Ammon's horn (tissue), 1 donor: ENCODE data around the gene PPP2R5C.

ENCODE experiments used
- DNase-seq: peaks from one replicate; pipeline ENCODE4 v3.0.0-alpha.2; 2016; ENCODE audit warnings: low spot score

Gene PPP2R5C

GRCh38 chr14:101840649-101841369, 79.3 kb downstream of the PPP2R5C start:
- DNase-seq = no peak

- DNase-seq = no peak
Observed at GRCh38 chr14:101843038-101843437, 81.5 kb downstream of the PPP2R5C start.

GRCh38 chr14:101843665-101844064, 82.2 kb downstream of the PPP2R5C start:
- no peak for DNase-seq

DNA sequence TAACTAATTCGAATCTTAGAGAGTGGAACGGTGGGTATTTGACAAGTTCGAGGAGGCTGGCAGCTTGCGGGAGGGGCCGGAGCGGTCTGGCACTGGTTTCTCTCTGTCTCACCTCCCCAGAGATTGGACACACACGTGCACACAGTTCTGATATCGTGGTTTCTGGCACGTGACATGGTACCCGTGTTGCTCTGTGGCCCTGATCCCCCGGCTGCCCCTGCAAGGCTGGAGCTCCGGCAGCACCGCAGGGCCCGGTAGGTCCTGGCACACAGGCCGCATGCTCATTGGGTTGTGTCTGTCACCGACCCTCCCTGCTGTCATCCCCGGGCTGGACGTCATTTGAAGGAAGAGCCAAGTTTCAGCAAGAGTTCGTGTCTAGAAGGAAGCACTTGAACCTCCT, 82.7 kb downstream of the PPP2R5C start:
- DNase-seq = no peak

DNA sequence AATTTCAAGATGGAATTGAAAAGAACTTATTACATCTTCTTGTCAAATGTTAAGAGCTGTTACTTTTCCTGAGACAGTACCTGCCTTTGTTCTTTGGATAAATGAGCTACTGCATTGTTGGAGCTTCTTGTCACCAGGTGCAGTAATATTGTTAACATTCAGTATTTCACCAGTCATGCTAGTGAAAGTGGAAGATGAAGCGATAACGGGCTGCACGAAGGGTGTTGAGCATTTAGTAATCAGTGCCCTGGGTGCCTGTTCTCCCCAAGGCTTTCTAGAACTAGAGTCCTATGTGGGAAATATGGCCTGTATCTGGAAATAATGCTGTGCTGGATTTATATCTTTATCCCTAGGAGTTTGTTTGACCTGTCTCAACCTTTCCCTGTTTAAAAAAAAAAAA, 83.2 kb downstream of the PPP2R5C start:
- DNase-seq = no peak

DNA sequence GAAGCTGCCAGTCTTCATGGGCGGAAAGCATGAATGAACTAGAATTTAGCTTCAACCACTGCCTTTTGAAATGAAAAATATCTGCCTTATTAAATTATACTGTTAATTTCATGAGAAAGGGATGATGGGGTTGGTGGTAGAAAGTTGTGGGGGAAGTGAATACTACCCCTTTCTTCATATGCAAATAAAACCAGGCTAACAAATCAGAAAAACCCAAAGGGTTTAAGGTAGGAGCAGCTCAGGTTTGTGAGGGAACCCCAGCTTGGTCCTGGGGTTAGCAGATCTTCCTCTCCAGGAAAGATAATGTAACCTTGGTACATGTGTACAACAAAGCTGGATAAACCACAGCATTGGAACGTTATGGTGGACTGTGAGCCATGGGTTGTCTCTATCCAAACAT, 84.0 kb downstream of the PPP2R5C start:
- DNase-seq = no peak

GRCh38 chr14:101845896-101846295, 84.4 kb downstream of the PPP2R5C start:
- DNase-seq = no peak

DNA sequence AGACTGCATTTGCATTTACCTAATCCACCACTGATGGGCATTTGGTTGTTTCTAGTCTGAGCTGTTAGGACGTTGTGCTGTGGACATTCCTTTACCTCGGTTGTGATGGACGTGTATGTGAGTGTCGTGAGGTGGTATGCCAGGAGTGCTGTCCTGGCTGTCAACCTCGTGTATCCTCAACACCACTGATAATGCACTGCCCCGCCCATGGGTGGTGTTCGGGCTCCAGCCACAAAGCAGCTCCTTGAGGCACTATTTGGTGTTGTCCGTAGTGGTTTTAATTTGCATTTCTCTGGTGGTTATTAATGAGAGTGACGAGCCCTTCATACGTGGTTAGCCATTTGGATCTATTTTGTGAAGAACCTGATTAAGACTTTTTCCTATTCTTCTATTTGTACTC, 87.6 kb downstream of the PPP2R5C start:
- DNase-seq = no peak

GRCh38 chr14:101849640-101850039, 88.1 kb downstream of the PPP2R5C start:
- no peak for DNase-seq

DNA sequence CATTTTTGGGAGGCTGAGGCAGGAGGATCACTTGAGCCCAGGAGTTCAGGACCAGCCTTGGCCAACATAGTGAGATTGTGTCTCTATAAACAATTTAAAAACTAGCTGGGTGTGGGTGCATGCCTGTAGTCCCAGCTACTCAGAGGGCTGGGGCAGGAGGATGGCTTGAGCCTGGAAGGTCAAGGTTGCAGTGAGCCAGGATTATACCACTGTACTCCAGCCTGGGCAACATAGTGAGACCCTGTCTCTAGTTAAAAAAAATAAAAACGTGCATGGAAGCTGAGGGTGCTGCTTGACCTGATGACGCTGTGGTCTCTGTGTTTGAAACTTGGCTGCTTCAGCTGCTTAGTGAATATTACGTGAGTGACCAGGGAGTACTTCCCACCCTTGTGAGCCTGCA, 89.7 kb downstream of the PPP2R5C start:
- DNase-seq = no peak

DNA sequence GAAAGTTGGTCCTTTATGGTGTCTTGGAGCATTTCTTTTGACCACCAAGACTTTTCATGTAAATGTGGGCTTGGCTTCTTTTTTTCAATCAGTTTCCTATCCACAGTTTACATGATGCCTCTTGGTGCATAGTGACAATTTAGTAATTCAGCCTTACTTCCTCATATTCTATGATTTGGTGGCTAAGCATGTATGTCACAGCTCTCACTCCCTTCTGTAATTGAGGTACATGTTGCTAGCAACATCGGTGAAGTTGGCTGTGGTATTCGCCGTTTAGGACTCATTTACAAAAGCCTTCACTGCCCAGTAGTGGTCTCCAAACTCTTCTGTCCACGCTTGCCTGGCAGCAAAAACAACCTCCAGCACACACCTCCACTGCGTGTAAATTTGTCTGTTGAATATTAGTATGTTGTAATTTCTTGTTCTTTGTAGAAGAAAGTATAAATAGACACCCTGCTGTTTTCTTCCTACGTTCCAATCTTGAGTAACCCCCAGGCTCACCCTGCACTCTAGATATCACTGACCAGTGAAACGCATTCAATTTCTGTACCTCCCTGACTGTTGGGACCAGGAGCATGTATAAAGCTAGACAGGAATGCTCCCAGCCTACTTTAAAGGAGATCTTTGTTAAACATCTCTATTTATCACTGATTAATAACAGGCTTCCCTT, 90.4 kb downstream of the PPP2R5C start:
- DNase-seq = no peak

DNA sequence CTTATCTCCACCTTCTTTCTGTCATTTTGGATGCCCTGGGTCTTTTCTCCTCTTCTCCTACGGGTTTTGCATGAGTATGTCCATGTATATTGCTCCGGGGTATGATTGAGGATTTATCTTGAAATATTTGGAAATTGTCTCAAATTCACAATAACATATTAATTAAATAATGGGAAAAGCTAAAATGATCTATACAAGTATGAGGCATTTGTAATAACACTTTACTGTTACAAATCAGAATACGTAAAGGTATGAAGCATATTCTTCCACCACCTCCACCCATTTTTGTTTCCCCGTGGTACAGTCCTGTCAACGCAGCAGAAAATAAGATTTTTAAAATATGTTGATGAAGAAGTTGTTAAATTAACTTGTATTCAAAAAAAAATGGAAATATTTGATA, 91.3 kb downstream of the PPP2R5C start:
- DNase-seq = no peak

DNA sequence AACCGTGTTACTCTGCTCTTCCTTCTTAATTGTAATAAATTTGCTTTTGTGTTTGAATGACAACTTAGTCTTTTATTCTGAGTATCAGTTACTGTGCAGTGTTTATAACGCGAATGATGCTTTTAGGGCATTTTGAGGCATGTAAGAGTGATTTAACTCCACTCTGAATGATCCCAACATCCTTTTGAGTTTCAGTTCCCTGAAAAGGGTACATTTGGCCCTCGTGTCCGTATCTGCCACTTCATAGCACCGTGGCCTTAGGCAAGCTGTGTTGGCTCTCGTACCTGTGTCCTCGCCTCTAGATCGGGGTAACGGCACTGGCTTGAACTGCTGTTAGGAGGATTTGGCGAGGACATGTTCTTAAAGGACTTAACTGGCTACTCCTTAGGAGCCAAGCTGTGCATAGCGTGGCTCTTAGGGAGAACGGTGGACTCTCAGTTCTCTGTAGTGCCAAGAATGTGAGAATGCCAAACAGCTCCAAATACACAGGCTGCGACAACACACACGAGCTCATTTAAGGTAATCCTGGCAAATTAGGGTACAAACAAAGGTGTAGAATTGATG, 92.0 kb downstream of the PPP2R5C start:
- DNase-seq = no peak

- no peak for DNase-seq
Observed at GRCh38 chr14:101854366-101854765, 92.9 kb downstream of the PPP2R5C start.

- no peak for DNase-seq
Observed at GRCh38 chr14:101855958-101856357, 94.4 kb downstream of the PPP2R5C start.

DNA sequence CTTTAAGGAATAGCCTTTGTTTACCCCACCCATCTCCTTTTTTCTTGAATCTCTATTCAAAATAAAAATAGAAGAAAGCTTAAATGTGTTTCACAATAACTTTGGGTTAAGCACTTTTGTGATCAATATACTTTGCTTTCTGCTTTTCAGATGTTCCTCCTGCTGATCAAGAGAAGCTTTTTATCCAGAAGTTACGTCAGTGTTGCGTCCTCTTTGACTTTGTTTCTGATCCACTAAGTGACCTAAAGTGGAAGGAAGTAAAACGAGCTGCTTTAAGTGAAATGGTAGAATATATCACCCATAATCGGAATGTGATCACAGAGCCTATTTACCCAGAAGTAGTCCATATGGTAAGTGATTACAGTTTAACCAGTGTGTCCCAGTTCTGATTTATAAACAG, 95.0 kb downstream of the PPP2R5C start:
- no peak for DNase-seq

DNA sequence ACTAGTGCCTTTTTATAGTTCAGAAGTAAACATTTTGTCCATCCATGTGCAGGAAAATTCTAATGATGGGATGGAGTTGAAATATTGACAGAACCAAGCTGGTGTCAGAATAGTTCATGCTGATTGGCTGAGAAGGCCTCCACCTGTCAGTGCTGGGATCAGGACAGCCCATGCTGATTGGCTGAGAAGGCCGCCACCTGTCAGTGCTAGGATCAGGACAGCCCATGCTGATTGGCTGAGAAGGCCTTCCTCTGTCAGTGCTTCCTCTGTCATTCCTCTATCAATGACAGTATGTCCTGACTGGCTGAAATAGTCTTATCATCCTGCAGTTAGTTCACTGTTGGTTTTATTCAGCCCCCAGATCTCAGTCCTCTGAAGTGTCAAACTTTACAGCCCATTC, 95.7 kb downstream of the PPP2R5C start:
- no peak for DNase-seq

DNA sequence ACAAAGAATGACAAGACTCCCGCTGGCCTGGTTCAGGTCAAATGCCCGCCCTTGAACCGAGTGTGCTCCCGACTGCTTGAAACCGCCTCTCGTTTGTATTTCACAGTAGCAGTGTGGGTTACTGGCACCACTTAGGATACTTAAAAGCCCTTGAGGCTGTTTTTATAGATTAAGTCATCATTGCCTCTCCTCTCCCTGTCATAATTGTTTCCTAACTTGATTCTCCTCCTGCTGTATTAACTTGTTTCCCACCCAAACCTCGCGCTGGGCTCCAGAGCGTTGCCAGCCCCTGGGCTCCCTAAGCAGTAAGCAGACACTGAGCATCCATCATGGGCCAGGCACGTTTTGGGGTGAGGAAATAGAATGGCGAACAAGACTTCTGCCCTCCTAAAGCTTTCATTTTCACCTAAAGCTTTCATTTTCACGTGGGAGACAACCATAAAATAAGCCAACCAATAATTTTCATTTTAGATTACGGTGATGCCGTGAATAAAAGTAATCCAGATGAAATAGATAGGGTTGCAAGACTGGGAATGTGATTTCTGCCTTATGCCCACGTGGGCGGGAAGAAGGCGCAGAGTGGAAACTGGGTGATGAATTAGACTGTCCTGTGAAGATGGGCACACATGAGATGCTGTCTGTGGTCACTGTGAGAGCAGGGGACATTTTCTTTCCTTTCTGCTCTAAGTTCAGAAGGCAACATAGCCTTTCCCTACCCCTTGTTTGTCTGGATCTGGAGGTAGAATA, 97.5 kb downstream of the PPP2R5C start:
- DNase-seq = no peak

DNA sequence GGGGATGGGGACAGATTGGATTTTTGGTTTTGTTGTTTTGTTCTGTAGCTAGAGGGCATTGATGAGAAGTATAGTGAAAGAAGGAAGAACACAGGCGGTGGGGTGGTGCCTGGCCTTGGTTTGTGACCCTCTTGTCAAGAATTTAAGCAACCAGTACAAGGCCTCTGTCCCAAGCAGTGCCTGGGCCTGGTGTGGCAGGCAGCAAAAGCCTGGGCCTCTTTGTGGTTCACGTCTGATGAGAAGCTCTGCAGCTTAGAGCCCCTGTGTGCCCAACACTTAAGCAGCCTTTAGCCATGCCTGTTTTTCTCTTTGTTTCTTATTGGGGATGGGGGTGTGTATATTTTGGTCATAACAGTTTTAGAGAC, 98.0 kb downstream of the PPP2R5C start:
- DNase-seq = no peak

DNA sequence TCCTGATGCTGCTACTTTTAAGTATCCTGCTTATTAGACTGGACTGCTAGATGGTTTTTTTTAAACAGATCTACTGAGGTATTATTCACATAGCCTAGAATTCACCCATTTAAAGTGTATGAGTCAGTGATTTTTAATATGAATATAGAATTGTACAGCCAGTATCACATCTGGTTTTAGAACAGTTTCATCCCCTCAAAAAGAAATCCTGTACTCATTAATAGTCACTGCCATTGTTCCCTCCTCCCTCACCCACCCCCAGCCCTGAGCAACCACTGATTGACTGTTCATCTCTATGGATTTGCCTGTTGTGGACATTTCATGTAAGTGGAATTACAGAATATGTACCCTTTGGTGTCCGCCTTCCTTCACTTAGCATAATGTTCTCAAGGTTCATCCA, 98.4 kb downstream of the PPP2R5C start:
- DNase-seq = no peak

DNA sequence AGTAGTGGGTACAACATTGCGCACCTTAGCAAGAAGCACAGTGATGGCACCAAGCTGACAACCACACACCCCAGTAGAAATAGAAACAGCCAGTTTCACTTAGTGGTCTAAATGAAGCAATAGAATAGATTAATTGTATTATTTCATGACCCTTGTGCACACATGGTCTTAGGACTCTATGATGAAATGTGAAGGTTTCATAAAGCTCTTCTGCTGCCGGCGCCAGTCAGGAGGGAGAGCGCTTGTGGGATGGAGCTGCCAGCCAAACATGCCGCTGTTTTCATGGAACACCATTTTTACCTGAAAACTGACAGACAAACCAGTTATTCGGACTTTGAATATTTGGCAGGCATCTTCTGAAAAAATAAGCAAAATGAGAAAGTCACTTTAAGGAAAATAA, 100.0 kb downstream of the PPP2R5C start:
- no peak for DNase-seq

GRCh38 chr14:101862177-101862576, 100.7 kb downstream of the PPP2R5C start:
- DNase-seq = no peak

DNA sequence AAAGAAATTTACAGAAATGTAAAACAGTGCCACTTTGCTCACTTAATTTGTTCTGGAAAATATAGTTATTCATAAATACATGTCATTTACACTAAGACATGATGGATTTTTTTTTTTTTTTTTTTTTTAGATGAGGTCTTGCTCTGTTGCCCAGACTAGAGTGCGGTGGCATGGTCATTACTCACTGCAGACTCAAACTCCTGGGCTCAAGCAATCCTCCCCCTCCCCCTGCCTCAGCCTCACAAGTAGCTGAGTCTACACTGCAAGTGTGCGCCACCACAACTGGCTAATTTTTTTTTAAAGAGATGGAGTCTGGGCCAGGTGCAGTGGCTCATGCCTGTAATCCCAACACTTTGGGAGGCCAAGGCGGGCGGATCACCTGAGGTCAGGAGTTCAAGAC, 101.2 kb downstream of the PPP2R5C start:
- no peak for DNase-seq
